Measurements from ENCODE around the gene TTBK2.
A peak's percentile ranks its signal among the peaks of the same experiment; 100 is the strongest.

The TTBK2 gene

GRCh38 chr15:42744195-42744594 lies 176.4 kb downstream of the TTBK2 start:
- no peaks in the 10 kb centered on the region for H3K36me3 ChIP-seq (ENCODE audit: control insufficient read depth, insufficient read depth, low read length)
- TF ChIP-seq CTCF (IDR thresholded peaks at IDR 0.05) = no peak
- H3K79me2 ChIP-seq = no peaks in the 10 kb centered on the region
- no peak overlapping the region for H3K4me3 ChIP-seq (ENCODE audit: low read depth, low read length)
- H3K9ac ChIP-seq = no peak overlapping the region
- no peak overlapping the region for H3K27ac ChIP-seq
- H3K27me3 ChIP-seq (ENCODE audit: control insufficient read depth, insufficient read depth, low read length) = no peaks in the 10 kb centered on the region
- no peaks in the 10 kb centered on the region for H3K4me1 ChIP-seq
- no peak overlapping the region for H3K4me2 ChIP-seq (ENCODE audit: low read length)
- H2AFZ ChIP-seq = no peak overlapping the region
- no peaks in the 10 kb centered on the region for H3K9me3 ChIP-seq (ENCODE audit: control insufficient read depth, low read length)

- peaks cover 3% of the 10 kb centered on the region for H3K4me1 ChIP-seq
- H3K36me3 ChIP-seq (ENCODE audit: control insufficient read depth, insufficient read depth, low read length) = no peaks in the 10 kb centered on the region
- no peaks in the 10 kb centered on the region for H3K79me2 ChIP-seq
- H3K4me3 ChIP-seq (ENCODE audit: low read depth, low read length) = no peak overlapping the region
- no peak overlapping the region for H3K27ac ChIP-seq
- H3K9me3 ChIP-seq (ENCODE audit: control insufficient read depth, low read length) = no peaks in the 10 kb centered on the region
- H3K9ac ChIP-seq = no peak overlapping the region
- no peak for TF ChIP-seq CTCF (IDR thresholded peaks at IDR 0.05)
- no peaks in the 10 kb centered on the region for H3K27me3 ChIP-seq (ENCODE audit: control insufficient read depth, insufficient read depth, low read length)
- no peak overlapping the region for H3K4me2 ChIP-seq (ENCODE audit: low read length)
- no peak overlapping the region for H2AFZ ChIP-seq
Measured at GRCh38 chr15:42742149-42742548, 178.4 kb downstream of the TTBK2 start.

GRCh38 chr15:42741710-42742109 lies 178.9 kb downstream of the TTBK2 start:
- peaks cover 3% of the 10 kb centered on the region for H3K4me1 ChIP-seq
- H3K9me3 ChIP-seq (ENCODE audit: control insufficient read depth, low read length) = no peaks in the 10 kb centered on the region
- H3K27me3 ChIP-seq (ENCODE audit: control insufficient read depth, insufficient read depth, low read length) = no peaks in the 10 kb centered on the region
- H3K4me2 ChIP-seq (ENCODE audit: low read length) = no peak overlapping the region
- no peak overlapping the region for H3K27ac ChIP-seq
- H3K9ac ChIP-seq = no peak overlapping the region
- no peaks in the 10 kb centered on the region for H3K79me2 ChIP-seq
- no peaks in the 10 kb centered on the region for H3K36me3 ChIP-seq (ENCODE audit: control insufficient read depth, insufficient read depth, low read length)
- TF ChIP-seq CTCF (IDR thresholded peaks at IDR 0.05) = no peak
- no peak overlapping the region for H2AFZ ChIP-seq
- H3K4me3 ChIP-seq (ENCODE audit: low read depth, low read length) = no peak overlapping the region

- H3K4me1 ChIP-seq = peaks cover 3% of the 10 kb centered on the region
- no peaks in the 10 kb centered on the region for H3K9me3 ChIP-seq (ENCODE audit: control insufficient read depth, low read length)
- H3K79me2 ChIP-seq = no peaks in the 10 kb centered on the region
- H3K27me3 ChIP-seq (ENCODE audit: control insufficient read depth, insufficient read depth, low read length) = no peaks in the 10 kb centered on the region
- H3K9ac ChIP-seq = peak overlapping the region; percentile 67
- H3K4me3 ChIP-seq (ENCODE audit: low read depth, low read length) = peak overlapping the region; percentile 78
- peak overlapping the region; percentile 69 for H3K27ac ChIP-seq
- H3K4me2 ChIP-seq (ENCODE audit: low read length) = peak overlapping the region; percentile 96
- peak overlapping the region; percentile 93 for H2AFZ ChIP-seq
- no peaks in the 10 kb centered on the region for H3K36me3 ChIP-seq (ENCODE audit: control insufficient read depth, insufficient read depth, low read length)
- TF ChIP-seq CTCF (IDR thresholded peaks at IDR 0.05) = no peak
Measured at GRCh38 chr15:42737529-42738328, 182.8 kb downstream of the TTBK2 start.
